Gastrocnemius medialis (tissue), 4 donors: ENCODE measurements around the gene HSP90B1.

ENCODE experiments used
- POLR2A ChIP-seq, 2 donors: fragments of 450-650 bp; IDR thresholded peaks; one replicate each; pipeline ENCODE4 v1.6.1; 2017; ENCODE audit warnings: antibody characterized with exemption in 2 of 2, mild to moderate bottlenecking in 2 of 2, moderate library complexity in 2 of 2
- TF ChIP-seq, protein P1 (sequence below), 5 experiments: fragments of 450-650 bp in 3 of 5; fragments of 200-600 bp in 2 of 5; sonication (generic) in 2 of 5; IDR thresholded peaks in 4 of 5; conservative IDR thresholded peaks in 1 of 5; 1 replicate in 4 of 5; 2 replicates in 1 of 5; pipeline ENCODE4 v1.5.1; 2016 to 2019; ENCODE audit warnings: antibody characterized with exemption in 5 of 5, mild to moderate bottlenecking in 3 of 5, moderate library complexity in 3 of 5

DNA sequence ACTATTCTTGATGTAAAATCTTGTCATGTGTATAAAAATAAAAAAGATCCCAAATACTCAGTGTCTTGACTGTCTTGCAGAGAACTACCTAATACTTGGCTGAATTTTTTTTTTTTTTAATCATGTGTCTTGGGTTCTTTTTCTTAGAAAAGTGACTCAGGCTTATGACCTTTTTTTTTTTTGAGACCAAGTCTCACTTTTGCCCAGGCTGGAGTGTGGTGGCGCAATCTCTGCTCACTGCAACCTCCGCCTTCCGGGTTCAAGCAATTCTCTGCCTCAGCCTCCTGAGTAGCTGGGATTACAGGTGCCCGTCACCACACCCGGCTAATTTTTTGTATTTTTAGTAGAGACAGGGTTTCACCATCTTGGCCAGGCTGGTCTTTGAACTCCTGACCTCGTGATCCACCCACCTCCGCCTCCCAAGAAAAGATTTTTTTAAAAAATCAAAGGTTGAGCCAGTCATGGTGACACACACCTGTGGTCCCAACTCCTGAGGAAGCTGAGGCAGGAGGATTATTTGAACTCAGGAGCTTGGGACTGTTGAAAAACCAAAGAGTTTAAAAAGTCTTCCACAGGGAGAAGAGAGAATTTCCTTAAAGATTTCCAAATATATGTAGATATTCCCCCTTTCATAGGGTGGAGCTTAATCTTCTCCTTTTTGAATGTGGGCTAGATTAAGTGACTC lies 17.8 kb downstream of the HSP90B1 start:
- TF ChIP-seq, protein P1, sequence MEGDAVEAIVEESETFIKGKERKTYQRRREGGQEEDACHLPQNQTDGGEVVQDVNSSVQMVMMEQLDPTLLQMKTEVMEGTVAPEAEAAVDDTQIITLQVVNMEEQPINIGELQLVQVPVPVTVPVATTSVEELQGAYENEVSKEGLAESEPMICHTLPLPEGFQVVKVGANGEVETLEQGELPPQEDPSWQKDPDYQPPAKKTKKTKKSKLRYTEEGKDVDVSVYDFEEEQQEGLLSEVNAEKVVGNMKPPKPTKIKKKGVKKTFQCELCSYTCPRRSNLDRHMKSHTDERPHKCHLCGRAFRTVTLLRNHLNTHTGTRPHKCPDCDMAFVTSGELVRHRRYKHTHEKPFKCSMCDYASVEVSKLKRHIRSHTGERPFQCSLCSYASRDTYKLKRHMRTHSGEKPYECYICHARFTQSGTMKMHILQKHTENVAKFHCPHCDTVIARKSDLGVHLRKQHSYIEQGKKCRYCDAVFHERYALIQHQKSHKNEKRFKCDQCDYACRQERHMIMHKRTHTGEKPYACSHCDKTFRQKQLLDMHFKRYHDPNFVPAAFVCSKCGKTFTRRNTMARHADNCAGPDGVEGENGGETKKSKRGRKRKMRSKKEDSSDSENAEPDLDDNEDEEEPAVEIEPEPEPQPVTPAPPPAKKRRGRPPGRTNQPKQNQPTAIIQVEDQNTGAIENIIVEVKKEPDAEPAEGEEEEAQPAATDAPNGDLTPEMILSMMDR (IDR thresholded peaks at IDR 0.05 in 4 of 5, conservative IDR thresholded peaks at IDR 0.05 in 1 of 5) = no peak
- TF ChIP-seq POLR2A (IDR thresholded peaks at IDR 0.05) = no peak
